ENCODE data around the gene SERPINA9. TPM values are rescaled to one million over a fixed set of nuclear protein-coding genes. Genes with fewer than 3 reads are reported as not detected.

The SERPINA9 gene
- total RNA-seq, 1 donor from 2014 or later: not detected

DNA sequence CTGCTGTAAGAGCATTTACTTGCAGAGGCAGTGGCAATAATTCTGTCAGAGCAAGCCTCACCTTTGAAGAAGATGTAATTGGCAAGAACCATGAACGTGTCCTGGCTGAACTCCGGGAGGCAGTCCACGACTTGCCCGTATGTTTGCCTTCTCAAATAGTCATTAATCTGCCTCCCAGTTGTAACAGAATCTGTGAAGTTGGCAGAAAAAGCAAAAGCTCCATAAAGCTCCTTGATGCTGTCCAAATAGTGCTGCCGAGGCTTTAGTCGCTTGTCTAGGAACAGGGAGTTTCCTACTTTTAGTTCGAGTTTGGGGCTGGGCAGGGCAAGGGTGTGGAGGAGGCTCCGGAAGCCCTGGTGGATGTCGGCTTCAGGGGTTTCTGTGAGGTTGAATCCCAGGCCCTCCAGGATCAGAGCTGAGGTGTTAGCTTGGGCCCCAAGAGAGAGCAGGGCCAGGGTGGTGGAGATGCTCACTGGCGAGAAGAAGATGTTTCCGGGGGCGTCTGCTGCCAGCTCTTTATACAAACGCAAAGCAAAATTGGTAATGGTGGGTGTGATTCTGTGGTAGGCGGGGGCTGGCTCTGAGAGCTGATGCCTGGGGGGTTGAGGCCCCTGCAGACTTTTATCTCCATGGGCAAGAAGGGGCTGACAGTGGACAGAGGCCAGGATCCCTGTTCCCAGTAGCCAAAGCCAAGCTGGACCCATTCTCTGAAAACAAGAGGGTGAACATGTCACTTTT lies 27.8 kb downstream of the SERPINA9 start:
- no peak for DNase-seq (ENCODE audit: low read depth)
- no peak overlapping the region for H3K4me3 ChIP-seq (ENCODE audit: low read depth, low read length)
- TF ChIP-seq, protein P1, sequence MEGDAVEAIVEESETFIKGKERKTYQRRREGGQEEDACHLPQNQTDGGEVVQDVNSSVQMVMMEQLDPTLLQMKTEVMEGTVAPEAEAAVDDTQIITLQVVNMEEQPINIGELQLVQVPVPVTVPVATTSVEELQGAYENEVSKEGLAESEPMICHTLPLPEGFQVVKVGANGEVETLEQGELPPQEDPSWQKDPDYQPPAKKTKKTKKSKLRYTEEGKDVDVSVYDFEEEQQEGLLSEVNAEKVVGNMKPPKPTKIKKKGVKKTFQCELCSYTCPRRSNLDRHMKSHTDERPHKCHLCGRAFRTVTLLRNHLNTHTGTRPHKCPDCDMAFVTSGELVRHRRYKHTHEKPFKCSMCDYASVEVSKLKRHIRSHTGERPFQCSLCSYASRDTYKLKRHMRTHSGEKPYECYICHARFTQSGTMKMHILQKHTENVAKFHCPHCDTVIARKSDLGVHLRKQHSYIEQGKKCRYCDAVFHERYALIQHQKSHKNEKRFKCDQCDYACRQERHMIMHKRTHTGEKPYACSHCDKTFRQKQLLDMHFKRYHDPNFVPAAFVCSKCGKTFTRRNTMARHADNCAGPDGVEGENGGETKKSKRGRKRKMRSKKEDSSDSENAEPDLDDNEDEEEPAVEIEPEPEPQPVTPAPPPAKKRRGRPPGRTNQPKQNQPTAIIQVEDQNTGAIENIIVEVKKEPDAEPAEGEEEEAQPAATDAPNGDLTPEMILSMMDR (conservative IDR thresholded peaks at IDR 0.05; ENCODE audit: low read depth, low read length): no peak

DNA sequence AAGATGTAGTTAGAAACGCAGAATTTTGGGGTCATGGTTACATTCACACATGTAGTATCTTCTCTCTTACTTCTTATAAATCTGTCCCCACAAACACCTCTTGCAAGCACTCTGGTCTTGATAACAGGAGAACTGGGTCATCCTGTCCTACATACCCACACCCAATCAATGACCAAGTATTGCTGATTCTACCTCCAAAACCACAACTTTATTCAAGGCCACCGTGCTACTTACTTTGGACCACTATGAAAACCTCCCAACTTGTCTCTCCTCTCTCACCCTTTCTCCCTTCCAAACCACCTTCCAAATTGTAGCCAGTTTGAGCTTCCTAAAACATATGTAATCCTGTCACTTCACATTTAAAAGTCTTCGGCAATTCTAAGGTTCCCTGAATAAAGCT lies 28.8 kb downstream of the SERPINA9 start:
- H3K4me3 ChIP-seq (ENCODE audit: low read depth, low read length): no peak overlapping the region
- no peak for DNase-seq (ENCODE audit: low read depth)
- TF ChIP-seq, protein P1 (conservative IDR thresholded peaks at IDR 0.05; ENCODE audit: low read depth, low read length): no peak

DNA sequence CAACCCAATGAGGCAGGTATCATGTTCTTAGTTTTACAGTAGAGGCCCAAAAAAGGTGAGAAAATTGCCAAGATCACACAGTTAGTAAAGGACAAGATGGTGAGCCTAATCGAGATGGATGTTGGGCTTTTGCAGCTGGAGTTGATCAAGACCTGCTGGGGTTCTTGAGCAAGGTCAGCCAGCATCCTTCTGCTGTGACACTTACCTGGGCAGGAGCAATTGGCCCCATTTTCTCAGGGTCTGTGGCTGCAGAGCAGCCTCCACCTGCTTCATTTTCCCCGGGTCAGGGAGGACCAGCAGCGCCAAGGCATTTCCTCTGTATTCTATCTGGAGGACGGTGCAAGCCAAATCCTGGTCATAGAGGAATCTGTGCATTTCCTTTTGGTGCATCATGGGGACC lies 29.9 kb downstream of the SERPINA9 start:
- DNase-seq (ENCODE audit: low read depth): no peak
- TF ChIP-seq, protein P1 (conservative IDR thresholded peaks at IDR 0.05; ENCODE audit: low read depth, low read length): no peak
- H3K4me3 ChIP-seq (ENCODE audit: low read depth, low read length): no peak overlapping the region

DNA sequence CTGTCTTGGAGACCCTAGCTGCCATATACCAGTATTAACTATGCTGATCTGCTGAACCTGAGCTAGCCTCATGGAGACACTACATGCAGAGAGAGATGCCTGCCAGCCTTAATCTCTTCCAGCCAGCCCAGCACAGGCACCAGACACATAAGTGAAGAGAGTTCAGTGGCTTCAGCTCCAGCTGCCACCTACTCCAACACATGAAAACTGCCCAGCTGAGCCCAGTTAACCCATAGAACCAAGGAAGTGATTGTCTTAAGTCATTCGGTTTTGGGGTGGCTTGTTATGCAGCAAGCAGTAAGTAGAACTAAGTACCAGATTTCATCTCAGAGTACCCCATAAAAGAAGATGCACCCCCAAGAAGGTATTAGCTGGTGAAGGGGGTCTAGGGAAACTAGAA lies 31.0 kb downstream of the SERPINA9 start:
- TF ChIP-seq, protein P1 (conservative IDR thresholded peaks at IDR 0.05; ENCODE audit: low read depth, low read length): no peak
- no peak overlapping the region for H3K4me3 ChIP-seq (ENCODE audit: low read depth, low read length)
- no peak for DNase-seq (ENCODE audit: low read depth)

DNA sequence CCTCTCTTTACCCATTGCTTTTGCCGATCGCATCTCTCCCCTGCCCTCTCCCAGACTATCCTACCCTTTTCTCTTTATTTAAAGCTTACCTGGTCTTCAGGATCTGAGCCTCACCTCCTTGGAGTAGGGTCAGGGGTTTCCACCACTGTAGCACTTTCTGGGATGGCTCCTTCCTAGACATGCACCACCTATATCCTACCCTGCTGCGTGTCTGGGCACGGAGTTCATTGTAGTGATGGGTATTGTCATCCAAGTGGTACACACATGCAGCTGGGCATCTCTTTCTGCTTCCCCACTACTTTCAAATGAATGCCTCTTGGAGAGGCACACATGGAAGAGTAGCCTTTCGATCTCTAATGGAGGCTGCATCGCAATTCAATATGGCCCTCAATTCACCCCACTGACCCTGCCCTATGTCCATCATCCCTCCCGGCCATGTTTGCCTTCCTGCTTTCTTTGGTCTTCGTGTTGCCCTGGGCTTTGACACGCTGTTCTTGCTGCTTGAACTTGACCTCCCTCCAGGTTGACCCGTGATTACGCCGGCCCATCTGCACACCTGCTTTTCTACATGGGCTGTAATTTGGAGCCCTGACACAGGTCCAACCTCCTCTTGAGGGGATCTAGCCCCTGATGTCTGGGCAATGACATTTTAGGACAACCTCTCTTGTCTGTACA lies 34.3 kb downstream of the SERPINA9 start:
- no peak overlapping the region for H3K4me3 ChIP-seq (ENCODE audit: low read depth, low read length)
- DNase-seq (ENCODE audit: low read depth): no peak
- TF ChIP-seq, protein P1 (conservative IDR thresholded peaks at IDR 0.05; ENCODE audit: low read depth, low read length): no peak

DNA sequence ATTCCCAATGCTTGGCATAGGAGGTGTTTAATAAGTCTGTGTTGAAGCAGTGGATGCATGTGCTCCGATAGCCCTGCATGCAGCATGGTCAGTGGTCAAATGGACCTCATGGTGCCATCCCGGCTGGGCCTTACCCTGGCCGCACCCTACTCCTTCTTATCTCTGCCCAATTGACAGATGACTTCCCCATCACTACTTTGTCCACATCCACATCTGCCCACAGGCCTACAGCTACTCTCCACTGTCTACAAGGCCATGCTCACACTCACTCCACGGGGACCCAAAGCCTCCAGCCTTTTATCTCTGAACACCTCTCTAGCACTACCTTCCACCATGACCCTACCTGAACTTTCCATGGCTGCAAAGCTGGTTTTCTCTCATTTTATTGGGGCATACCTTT lies 34.9 kb downstream of the SERPINA9 start:
- DNase-seq (ENCODE audit: low read depth): no peak
- TF ChIP-seq, protein P1 (conservative IDR thresholded peaks at IDR 0.05; ENCODE audit: low read depth, low read length): no peak
- no peak overlapping the region for H3K4me3 ChIP-seq (ENCODE audit: low read depth, low read length)

Data from epithelial cell of proximal tubule (primary cell).